A673 (cell line): ENCODE results near the gene DZANK1.

ENCODE experiments used
- EZH2 ChIP-seq: fragments of 200-600 bp; sonication (generic); IDR thresholded peaks from 2 replicates; pipeline ENCODE4 v1.6.1; 2017; ENCODE audit warnings: borderline replicate concordance, low read depth, mild to moderate bottlenecking, mixed read lengths, antibody characterized with exemption, low read length; ENCODE audit not compliant: poor library complexity, severe bottlenecking
- TF ChIP-seq, protein P1 (sequence below): fragments of 300-800, 200-600 bp; sonication (generic); conservative IDR thresholded peaks from 2 replicates; pipeline ENCODE4 v1.5.1; 2017; ENCODE audit warnings: low read depth, mild to moderate bottlenecking, antibody characterized with exemption, low read length, moderate library complexity, mixed read lengths

DNA sequence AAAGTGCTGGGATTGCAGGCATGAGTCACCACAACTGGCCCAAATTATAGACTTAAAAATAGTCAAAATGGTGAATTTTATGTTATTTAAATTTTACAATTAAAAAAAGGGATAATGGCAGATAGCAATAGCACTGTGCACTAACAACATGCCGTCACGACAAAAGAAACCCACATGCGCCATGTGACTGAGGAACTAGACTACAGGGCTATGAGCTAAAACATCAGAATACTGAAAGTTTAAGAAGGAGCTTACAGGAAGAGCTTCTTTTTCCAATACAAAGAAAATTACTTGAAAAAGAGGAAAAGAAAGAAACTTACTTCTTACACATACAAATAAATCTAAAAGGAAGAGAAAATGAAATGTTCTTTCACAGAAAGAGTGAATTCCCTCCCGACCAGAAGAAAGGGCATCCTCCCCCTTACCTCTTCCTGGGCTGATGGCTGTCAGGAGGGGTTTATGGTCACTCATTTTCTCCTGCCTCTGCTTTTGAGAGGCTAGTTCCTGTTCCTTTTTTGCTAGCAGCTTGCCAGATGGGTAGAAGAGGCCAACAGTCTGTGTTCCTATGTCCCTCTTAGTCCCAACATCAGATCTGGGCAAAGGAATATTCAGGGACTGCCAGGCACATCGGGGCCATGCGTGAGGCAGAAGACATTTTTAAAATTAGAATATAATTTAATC lies 54.5 kb downstream of the DZANK1 start:
- TF ChIP-seq, protein P1, sequence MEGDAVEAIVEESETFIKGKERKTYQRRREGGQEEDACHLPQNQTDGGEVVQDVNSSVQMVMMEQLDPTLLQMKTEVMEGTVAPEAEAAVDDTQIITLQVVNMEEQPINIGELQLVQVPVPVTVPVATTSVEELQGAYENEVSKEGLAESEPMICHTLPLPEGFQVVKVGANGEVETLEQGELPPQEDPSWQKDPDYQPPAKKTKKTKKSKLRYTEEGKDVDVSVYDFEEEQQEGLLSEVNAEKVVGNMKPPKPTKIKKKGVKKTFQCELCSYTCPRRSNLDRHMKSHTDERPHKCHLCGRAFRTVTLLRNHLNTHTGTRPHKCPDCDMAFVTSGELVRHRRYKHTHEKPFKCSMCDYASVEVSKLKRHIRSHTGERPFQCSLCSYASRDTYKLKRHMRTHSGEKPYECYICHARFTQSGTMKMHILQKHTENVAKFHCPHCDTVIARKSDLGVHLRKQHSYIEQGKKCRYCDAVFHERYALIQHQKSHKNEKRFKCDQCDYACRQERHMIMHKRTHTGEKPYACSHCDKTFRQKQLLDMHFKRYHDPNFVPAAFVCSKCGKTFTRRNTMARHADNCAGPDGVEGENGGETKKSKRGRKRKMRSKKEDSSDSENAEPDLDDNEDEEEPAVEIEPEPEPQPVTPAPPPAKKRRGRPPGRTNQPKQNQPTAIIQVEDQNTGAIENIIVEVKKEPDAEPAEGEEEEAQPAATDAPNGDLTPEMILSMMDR: no peak
- no peak for TF ChIP-seq EZH2
